Measurements from ENCODE around the gene RAB36. TPM values are rescaled to one million over a fixed set of nuclear protein-coding genes. Genes with fewer than 3 reads are reported as not detected.

The RAB36 gene
- total RNA-seq, 1 donor from 2014 or later = 0.35 TPM

GRCh38 chr22:23184100-23184763, 39.0 kb downstream of the RAB36 start:
- DNase-seq = no peak
- ATAC-seq (ENCODE audit: poor library complexity) = no peak
- intact Hi-C loops (cut with DNase I) = loop anchor here (5.0 kb wide), 1 partner anchor 38 kb away; no protein-coding TSS in a partner anchor

DNA sequence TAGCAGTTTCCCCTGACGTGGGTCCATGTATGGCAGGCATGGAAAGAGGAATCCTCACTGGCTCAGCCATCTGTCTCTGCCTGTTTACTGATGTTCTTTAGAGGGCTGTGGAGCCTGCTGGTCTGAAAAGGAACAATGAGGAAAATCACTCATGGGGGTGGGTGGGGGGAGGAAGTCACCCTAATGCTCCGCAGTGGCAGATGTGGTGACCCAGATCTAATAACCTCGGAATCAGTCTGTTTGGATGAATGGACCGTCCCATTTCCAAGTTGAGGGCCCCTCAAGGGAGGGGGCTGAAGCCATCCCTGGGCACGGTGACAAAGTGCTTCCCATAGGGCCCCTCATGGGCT, 39.5 kb downstream of the RAB36 start:
- intact Hi-C loops (cut with DNase I) = loop anchor here (5.0 kb wide), 1 partner anchor 38 kb away; no protein-coding TSS in a partner anchor
- ATAC-seq (ENCODE audit: poor library complexity) (no peak), DNase-seq (no peak)

DNA sequence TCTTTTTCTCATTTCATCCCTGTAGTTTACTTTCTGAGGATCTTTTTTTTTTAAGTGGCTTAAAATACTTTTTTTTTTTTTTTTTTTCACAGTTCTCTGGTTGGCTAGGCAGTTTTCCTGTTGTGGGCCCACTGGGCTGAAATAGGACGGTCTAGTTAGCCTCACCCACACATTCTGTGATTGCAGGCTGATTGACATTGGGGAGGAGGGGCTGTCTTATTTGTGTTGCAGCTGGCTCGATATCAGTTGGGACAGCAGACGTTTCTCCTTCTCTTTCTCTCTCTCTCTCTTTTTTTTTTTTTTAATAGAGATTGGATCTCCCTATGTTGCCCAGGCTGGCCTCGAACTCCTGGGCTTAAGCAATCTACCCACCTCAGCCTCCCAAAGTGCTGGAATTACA, 41.9 kb downstream of the RAB36 start:
- intact Hi-C loops (cut with DNase I) = no loop called here
- ATAC-seq (ENCODE audit: poor library complexity) (no peak), DNase-seq (no peak)

- ATAC-seq (ENCODE audit: poor library complexity) (no peak), DNase-seq (no peak)
- intact Hi-C loops (cut with DNase I) = no loop called here
These were observed 42.8 kb downstream of the RAB36 start for GRCh38 chr22:23187871-23188700.

- ATAC-seq (ENCODE audit: poor library complexity) (peak; percentile 60), DNase-seq (no peak)
- intact Hi-C loops (cut with DNase I) = no loop called here
These were observed 45.2 kb downstream of the RAB36 start for GRCh38 chr22:23190526-23190925.

- ATAC-seq (ENCODE audit: poor library complexity) (peak; percentile 57), DNase-seq (no peak)
- intact Hi-C loops (cut with DNase I) = no loop called here
These were observed 46.9 kb downstream of the RAB36 start for GRCh38 chr22:23192133-23192532.

DNA sequence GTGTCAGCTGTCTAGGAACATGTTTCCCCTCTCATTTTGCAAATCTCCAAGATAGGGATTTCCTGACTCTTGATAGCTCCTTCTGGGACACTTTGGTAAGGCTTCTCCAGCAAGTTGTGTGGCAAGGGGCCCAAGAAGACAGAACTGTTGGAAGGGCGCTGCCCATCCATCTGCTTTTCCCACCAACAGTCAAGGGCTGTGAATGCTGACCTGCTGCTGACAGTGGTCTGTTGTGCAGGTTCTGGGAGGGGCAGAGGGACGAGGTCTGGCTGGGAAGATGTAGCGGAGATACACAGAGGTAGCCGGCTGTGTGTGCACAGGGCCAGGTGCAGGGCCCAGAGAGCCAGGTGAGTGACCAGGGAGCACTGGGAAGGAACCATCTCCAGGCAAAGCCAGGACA, 47.3 kb downstream of the RAB36 start:
- intact Hi-C loops (cut with DNase I) = no loop called here
- no peak for DNase-seq
- no peak for ATAC-seq (ENCODE audit: poor library complexity)

- DNase-seq = no peak
- ATAC-seq (ENCODE audit: poor library complexity) = no peak
- intact Hi-C loops (cut with DNase I) = no loop called here
These were observed 48.0 kb downstream of the RAB36 start for GRCh38 chr22:23193196-23193827.

GRCh38 chr22:23193882-23194281, 48.6 kb downstream of the RAB36 start:
- no peak for ATAC-seq (ENCODE audit: poor library complexity)
- no peak for DNase-seq
- intact Hi-C loops (cut with DNase I) = no loop called here

- intact Hi-C loops (cut with DNase I) = no loop called here
- no peak for ATAC-seq (ENCODE audit: poor library complexity)
These were observed 50.9 kb downstream of the RAB36 start for GRCh38 chr22:23196165-23196564.

DNA sequence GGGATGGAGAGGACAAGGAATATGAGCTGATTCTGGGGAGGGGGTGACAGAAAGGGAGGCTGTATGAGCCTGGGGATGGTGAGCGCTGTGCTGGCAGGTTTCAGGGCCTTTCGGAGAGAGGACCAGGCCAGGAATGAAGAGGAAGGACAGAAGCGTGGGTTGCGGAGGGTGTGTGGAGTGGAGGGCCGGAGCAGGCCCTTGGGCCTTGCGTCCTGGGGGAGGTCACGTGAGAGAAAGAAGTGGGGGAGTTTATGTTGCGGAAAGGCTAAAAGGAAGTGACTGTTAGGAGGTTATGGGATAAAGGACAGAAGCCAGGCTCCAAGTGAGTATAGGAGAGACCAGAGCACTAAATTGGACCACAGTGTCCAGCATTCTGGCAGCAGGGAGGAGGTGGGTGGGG, 52.6 kb downstream of the RAB36 start:
- no peak for ATAC-seq (ENCODE audit: poor library complexity)
- intact Hi-C loops (cut with DNase I) = no loop called here
- no peak for DNase-seq

More at GRCh38 chr22:23196165-23196564, 50.9 kb downstream of the RAB36 start:
- DNase-seq = no peak

DNA sequence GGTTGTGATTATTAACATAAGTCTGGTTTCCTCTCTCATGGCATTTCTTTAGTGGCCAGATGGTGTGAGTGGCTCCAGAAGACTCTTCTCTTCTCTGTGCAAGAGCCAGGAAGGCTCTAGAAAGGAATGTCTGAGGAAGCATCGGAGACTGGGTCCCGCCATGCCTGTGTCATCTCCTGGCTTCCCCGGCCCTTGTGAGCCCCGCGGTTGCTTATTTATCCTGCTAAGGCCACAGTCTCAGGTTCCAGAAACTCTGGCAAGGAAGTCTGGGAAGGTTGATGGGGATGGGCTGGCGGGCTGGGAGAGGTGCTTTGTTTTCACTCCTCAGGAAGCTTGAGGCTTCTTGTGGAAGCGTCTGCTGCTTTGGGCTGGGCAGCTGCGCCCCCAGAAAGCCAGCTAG, 53.9 kb downstream of the RAB36 start:
- ATAC-seq (ENCODE audit: poor library complexity) (no peak), DNase-seq (no peak)
- intact Hi-C loops (cut with DNase I) = no loop called here

DNA sequence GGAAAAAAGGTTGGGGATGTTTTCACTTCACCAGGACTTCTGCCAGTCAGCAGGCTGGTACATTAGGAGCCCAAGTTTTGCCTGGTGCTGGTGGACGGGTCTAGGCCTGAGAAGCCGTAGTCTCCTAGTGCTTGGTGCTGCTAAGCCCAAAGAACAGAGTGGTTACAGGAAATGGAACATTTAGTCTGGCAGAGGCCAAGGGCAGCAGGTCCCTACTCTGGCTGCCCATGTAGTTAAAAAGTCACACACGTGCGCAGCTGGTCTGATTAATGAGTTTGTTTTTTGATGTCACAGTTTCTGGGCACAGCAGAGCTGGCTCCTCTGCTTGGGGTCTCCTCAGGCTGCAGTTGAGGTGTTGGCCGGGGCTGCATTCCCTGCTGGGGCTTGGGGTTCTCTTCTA, 55.6 kb downstream of the RAB36 start:
- ATAC-seq (ENCODE audit: poor library complexity) = no peak
- DNase-seq = no peak

GRCh38 chr22:23202812-23203451, 57.7 kb downstream of the RAB36 start:
- intact Hi-C loops (cut with DNase I) = no loop called here
- ATAC-seq (ENCODE audit: poor library complexity) = no peak

More for the DNA sequence above, 55.6 kb downstream of the RAB36 start:
- intact Hi-C loops (cut with DNase I) = no loop called here

GRCh38 chr22:23203452-23204124, 58.3 kb downstream of the RAB36 start:
- intact Hi-C loops (cut with DNase I) = no loop called here
- ATAC-seq (ENCODE audit: poor library complexity) = no peak

More at GRCh38 chr22:23202812-23203451, 57.7 kb downstream of the RAB36 start:
- DNase-seq = no peak

GRCh38 chr22:23204125-23204488, 58.8 kb downstream of the RAB36 start:
- ATAC-seq (ENCODE audit: poor library complexity) = no peak
- no peak for DNase-seq
- intact Hi-C loops (cut with DNase I) = no loop called here

More at GRCh38 chr22:23203452-23204124, 58.3 kb downstream of the RAB36 start:
- no peak for DNase-seq

- intact Hi-C loops (cut with DNase I) = no loop called here
- ATAC-seq (ENCODE audit: poor library complexity) (peak; percentile 97), DNase-seq (peak; percentile 91)
These were observed 59.4 kb downstream of the RAB36 start for GRCh38 chr22:23204541-23205157.

DNA sequence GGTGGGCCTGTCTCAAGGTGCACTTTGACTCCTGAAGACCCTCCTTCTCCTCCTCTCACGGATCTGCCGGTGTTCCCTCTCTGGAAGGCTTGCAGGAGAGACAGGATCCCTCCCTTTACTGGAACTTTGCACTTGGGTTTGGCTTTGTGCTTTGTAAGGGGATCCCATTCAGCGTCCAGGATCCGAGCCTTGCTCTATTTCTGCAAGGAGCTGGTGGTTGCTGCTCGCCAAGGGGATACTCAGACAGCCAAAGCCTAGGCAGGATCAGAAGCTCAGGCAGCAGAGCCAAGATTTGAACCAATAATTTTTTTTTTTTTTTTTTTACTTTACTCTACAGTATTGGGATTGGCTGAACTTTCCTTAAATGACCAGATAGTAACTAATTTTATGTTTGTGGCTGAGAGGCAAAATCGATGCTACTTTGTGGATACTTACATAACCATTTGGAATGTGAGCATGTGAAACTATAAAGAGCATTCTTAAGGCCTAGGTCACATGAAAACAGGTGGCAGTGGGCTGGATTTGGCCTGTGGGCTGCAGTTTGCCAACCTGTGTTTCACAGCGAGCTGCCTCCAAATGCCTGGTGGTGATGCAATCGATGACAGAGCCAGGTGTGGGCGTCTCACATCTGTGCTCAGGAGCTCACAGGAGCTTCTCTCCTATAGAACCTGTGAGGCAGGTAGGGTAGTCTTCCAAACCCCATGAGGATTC, 60.2 kb downstream of the RAB36 start:
- DNase-seq (no peak), ATAC-seq (ENCODE audit: poor library complexity) (no peak)
- intact Hi-C loops (cut with DNase I) = no loop called here

Measured in Right ventricle myocardium superior (tissue), 1 donor.